IMR-90 (cell line): ENCODE results near the gene CCDC142. TPM values are rescaled to one million over a fixed set of nuclear protein-coding genes. Genes with fewer than 3 reads are reported as not detected.

Experiments
- ATAC-seq: fragments of 200-7000 bp; cut with Tn5 transposase; 2 replicates; pipeline ENCODE4 v1.9.1; 2020; ENCODE audit warnings: low read depth, mild to moderate bottlenecking, moderate library complexity
- BruUV-seq: library from RNA; stranded (reverse); fragments of 400-500 nt; replicated peaks from 2 replicates; lab custom pipeline; 2021; lab: Mats Ljungman, UMichigan
- CTCF ChIA-PET: fragments of 300-600 bp; formaldehyde crosslinking; extraction: SDS; loops from one replicate; lab custom pipeline; 2021; ENCODE audit warnings: antibody characterized with exemption; lab: Yijun Ruan, JAX
- POLR2A ChIA-PET: fragments of 300-600 bp; sonication (Branson Sonifier 250); formaldehyde crosslinking; loops from one replicate; lab custom pipeline; 2022; ENCODE audit warnings: antibody characterized with exemption; ENCODE audit not compliant: unreplicated experiment; lab: Charles Lee
- DNase-seq: peaks from one replicate; pipeline ENCODE4 v3.0.0; 2013
- H2AFZ ChIP-seq: replicated peaks from 2 replicates; pipeline ENCODE3; 2013; ENCODE audit warnings: low read length, mild to moderate bottlenecking; ENCODE audit not compliant: poor library complexity
- H2AK5ac ChIP-seq: 2 replicates; pipeline ENCODE4 v1.6.1; 2013; ENCODE audit warnings: low read depth, low read length, inconsistent platforms
- H2AK9ac ChIP-seq: replicated peaks from 2 replicates; pipeline ENCODE3; 2013; ENCODE audit warnings: mild to moderate bottlenecking, low read depth, low read length, moderate library complexity; ENCODE audit not compliant: poor library complexity
- H2BK120ac ChIP-seq: 2 replicates; pipeline ENCODE4 v1.6.1; 2013; ENCODE audit warnings: low read depth, low read length, inconsistent platforms
- H2BK15ac ChIP-seq: 3 replicates; pipeline ENCODE4 v1.6.1; 2013; ENCODE audit warnings: low read depth, low read length, inconsistent platforms
- H2BK20ac ChIP-seq: 2 replicates; pipeline ENCODE4 v1.6.1; 2013; ENCODE audit warnings: low read depth, mild to moderate bottlenecking, inconsistent platforms, low read length, moderate library complexity
- H2BK5ac ChIP-seq: 2 replicates; pipeline ENCODE4 v1.6.1; 2013; ENCODE audit warnings: mild to moderate bottlenecking, low read depth, low read length, inconsistent platforms; ENCODE audit not compliant: poor library complexity, severe bottlenecking
- H3K14ac ChIP-seq: replicated peaks from 2 replicates; pipeline ENCODE4 v1.6.1; 2013; ENCODE audit warnings: low read depth, low read length, inconsistent platforms
- H3K18ac ChIP-seq: 2 replicates; pipeline ENCODE4 v1.6.1; 2013; ENCODE audit warnings: low read depth, low read length, control low read depth
- H3K23ac ChIP-seq: 2 replicates; pipeline ENCODE4 v1.6.1; 2013; ENCODE audit warnings: low read depth, low read length, inconsistent platforms
- H3K27ac ChIP-seq: 2 replicates; pipeline ENCODE4 v1.5.1; 2013; ENCODE audit warnings: mild to moderate bottlenecking, control low read depth, low read length; ENCODE audit not compliant: insufficient read depth
- H3K27me3 ChIP-seq: 2 replicates; pipeline ENCODE4 v1.6.1; 2013; ENCODE audit warnings: low read length; ENCODE audit not compliant: control insufficient read depth, insufficient read depth
- H3K36me3 ChIP-seq: 2 replicates; pipeline ENCODE4 v1.6.1; 2013; ENCODE audit warnings: low read length, mixed read lengths; ENCODE audit not compliant: control insufficient read depth, insufficient read depth
- H3K4ac ChIP-seq: 2 replicates; pipeline ENCODE4 v1.6.1; 2013; ENCODE audit warnings: low read depth, low read length, inconsistent platforms
- H3K4me1 ChIP-seq: 2 replicates; pipeline ENCODE4 v1.6.1; 2013; ENCODE audit warnings: low read length, mixed read lengths; ENCODE audit not compliant: control insufficient read depth, insufficient read depth
- H3K4me2 ChIP-seq: 2 replicates; pipeline ENCODE4 v1.6.1; 2013; ENCODE audit warnings: low read depth, mild to moderate bottlenecking, control low read depth, low read length, moderate library complexity
- H3K4me3 ChIP-seq: 2 replicates; pipeline ENCODE4 v1.5.1; 2013; ENCODE audit warnings: low read depth, mild to moderate bottlenecking, control low read depth, low read length, moderate library complexity; ENCODE audit not compliant: insufficient read depth
- H3K56ac ChIP-seq: 2 replicates; pipeline ENCODE4 v1.6.1; 2013; ENCODE audit warnings: low read length, inconsistent platforms; ENCODE audit not compliant: insufficient read depth; ENCODE audit errors: extremely low read depth
- H3K79me1 ChIP-seq, 2 experiments: 2 replicates each; pipeline ENCODE4 v1.6.1; 2013; ENCODE audit warnings: low read length in 2 of 2, inconsistent platforms in 1 of 2, low read depth in 1 of 2
- H3K9ac ChIP-seq: 2 replicates; pipeline ENCODE4 v1.6.1; 2013; ENCODE audit warnings: low read depth, low read length, control low read depth
- H3K9me1 ChIP-seq: 2 replicates; pipeline ENCODE4 v1.6.1; 2013; ENCODE audit warnings: low read length, inconsistent platforms; ENCODE audit not compliant: insufficient read depth
- H3K9me3 ChIP-seq: 2 replicates; pipeline ENCODE4 v1.6.1; 2013; ENCODE audit warnings: low read length; ENCODE audit not compliant: control insufficient read depth, insufficient read depth
- H4K20me1 ChIP-seq: 2 replicates; pipeline ENCODE4 v1.6.1; 2013; ENCODE audit warnings: low read length, inconsistent platforms; ENCODE audit not compliant: insufficient read depth
- H4K5ac ChIP-seq: 2 replicates; pipeline ENCODE4 v1.6.1; 2013; ENCODE audit warnings: mild to moderate bottlenecking, low read depth, low read length, control low read depth
- H4K8ac ChIP-seq, 2 experiments: 2 replicates each; pipeline ENCODE4 v1.6.1; 2013; ENCODE audit warnings: low read depth in 2 of 2, low read length in 2 of 2, control low read depth in 1 of 2, inconsistent platforms in 1 of 2
- H4K91ac ChIP-seq: 2 replicates; pipeline ENCODE4 v1.6.1; 2013; ENCODE audit warnings: low read depth, low read length, inconsistent platforms; ENCODE audit not compliant: insufficient read depth
- BHLHE40 ChIP-seq: fragments of 150-350 bp; IDR thresholded peaks from 2 replicates; pipeline ENCODE4 v1.6.1; 2016; ENCODE audit warnings: mild to moderate bottlenecking, low read depth, low read length
- CEBPB ChIP-seq: IDR thresholded peaks from 2 replicates; pipeline ENCODE4 v1.6.1; 2012; ENCODE audit warnings: low read depth, low read length, improper control_type of control experiment
- CTCF ChIP-seq: conservative IDR thresholded peaks from 2 replicates; pipeline ENCODE4 v1.5.1; 2012; ENCODE audit warnings: mild to moderate bottlenecking, low read depth, low read length, improper control_type of control experiment
- ELK1 ChIP-seq: fragments of 150-350 bp; IDR thresholded peaks from 2 replicates; pipeline ENCODE4 v1.6.1; 2016; ENCODE audit warnings: low read depth, mild to moderate bottlenecking, low read length, moderate library complexity, borderline replicate concordance
- FOS ChIP-seq: fragments of 150-350 bp; IDR thresholded peaks from 2 replicates; pipeline ENCODE4 v1.6.1; 2016; ENCODE audit warnings: low read depth, low read length
- MAFK ChIP-seq: IDR thresholded peaks from 2 replicates; pipeline ENCODE4 v1.6.1; 2012; ENCODE audit warnings: low read depth, low read length, improper control_type of control experiment
- MAZ ChIP-seq: IDR thresholded peaks from 2 replicates; pipeline ENCODE4 v1.6.1; 2012; ENCODE audit warnings: low read depth, mild to moderate bottlenecking, low read length, improper control_type of control experiment, moderate library complexity, borderline replicate concordance
- NFE2L2 ChIP-seq: fragments of 150-350 bp; IDR thresholded peaks from 2 replicates; pipeline ENCODE4 v1.6.1; 2016; ENCODE audit warnings: low read depth, mild to moderate bottlenecking, low read length
- RCOR1 ChIP-seq: IDR thresholded peaks from 2 replicates; pipeline ENCODE4 v1.6.1; 2012; ENCODE audit warnings: mild to moderate bottlenecking, low read length, improper control_type of control experiment; ENCODE audit not compliant: insufficient replicate concordance
- USF2 ChIP-seq: fragments of 150-350 bp; IDR thresholded peaks from 2 replicates; pipeline ENCODE4 v1.6.1; 2017; ENCODE audit warnings: mild to moderate bottlenecking, antibody characterized with exemption, low read length, low read depth
- WGBS, 2 experiments: methylation state at CpG; one replicate each; pipeline versions ENCODE4 v1.1.5 to v1.1.7; 2013; ENCODE audit warnings: missing lambda C conversion rate in 2 of 2; ENCODE audit not compliant: insufficient read length in 1 of 2; ENCODE audit errors: extremely low coverage in 2 of 2; 5-methylcytosine and 5-hydroxymethylcytosine counted together
- dilution Hi-C: fragments of 300-500 bp; cut with HindIII; formaldehyde crosslinking; loops from one replicate; pipeline ENCODE4 v1.14.3; 2018; ENCODE audit warnings: low sequenced_read_pairs; ENCODE audit not compliant: unreplicated experiment
- in situ Hi-C: fragments of 300-500 bp; cut with MboI; formaldehyde crosslinking; loops from 3 replicates; pipeline ENCODE4 v1.14.3; 2019; ENCODE audit warnings: low sequenced_read_pairs, inconsistent platforms, mixed read lengths
- intact Hi-C: fragments of 100-400 bp; cut with micrococcal nuclease; formaldehyde crosslinking; loops from 2 replicates; pipeline ENCODE4 v1.10.0; 2022
- polyA plus RNA-seq, 3 experiments: library from polyadenylated mRNA; depleted of rRNA; stranded (reverse); fragments of >200 nt; gene quantifications; 2 replicates each; pipeline ENCODE4 v1.2.3, GENCODE V29; 2012; ENCODE audit warnings: low replicate concordance in 1 of 3
- total RNA-seq: library from RNA; depleted of rRNA; stranded (reverse); fragments of >200 nt; gene quantifications from 2 replicates; pipeline ENCODE4 v1.2.3, GENCODE V29; 2012

CCDC142 gene
- total and polyA plus RNA-seq, 2 of the 4 experiments (the other 2 are of a cell fraction): 8.4 to 14.0 TPM

GRCh38 chr2:74499267-74499939, 16.6 kb upstream of the CCDC142 start, which contains the start of gene LBX2:
TSS of gene LBX2 (minus strand) at chr2:74499603. CDS start at chr2:74499537, 66 bp downstream.
- Histone ChIP-seq H2AFZ (peak within 1 kb of the TSS; percentile 76), H3K9ac (no peak within 1 kb of the TSS), H3K9me3 (no peaks in the 10 kb centered on the region), H3K27ac (no peak within 1 kb of the TSS), H3K9me1 (no peaks in the 10 kb centered on the region), H3K4me2 (peak within 1 kb of the TSS; percentile 74), H2AK5ac (no peak within 1 kb of the TSS), H3K56ac (no peak within 1 kb of the TSS), H2BK20ac (no peak within 1 kb of the TSS), H3K27me3 (peaks cover 38% of the 10 kb centered on the region), H4K5ac (no peak within 1 kb of the TSS), H2BK15ac (no peak within 1 kb of the TSS), H3K4me3 (peak within 1 kb of the TSS; percentile 12; the same call in 1 of the 2 replicates), H3K36me3 (peaks cover 2% of the 10 kb centered on the region; the same call in 1 of the 2 replicates), H3K23ac (no peak within 1 kb of the TSS), H4K8ac (no peak within 1 kb of the TSS; a peak in 1 of 4 replicates), H4K20me1 (no peaks in the 10 kb centered on the region), H2BK5ac (no peak within 1 kb of the TSS), H3K4me1 (peaks cover 14% of the 10 kb centered on the region), H2AK9ac (no peak within 1 kb of the TSS), H2BK120ac (no peak within 1 kb of the TSS), H3K14ac (no peak within 1 kb of the TSS), H3K18ac (no peak within 1 kb of the TSS), H3K79me1 (peaks cover 0 to 17% of the 10 kb centered on the region in 2 experiments; a peak in 3 of 4 replicates), H4K91ac (no peak within 1 kb of the TSS), H3K4ac (no peak within 1 kb of the TSS)
- ATAC-seq (peak; percentile 10), DNase-seq (no peak)
- ChIA-PET POLR2A (no interaction called here), CTCF (interaction anchor here (0.6 to 0.7 kb wide), 2 partner anchors 11 to 89 kb away, joined by 3 to 8 read pairs; no protein-coding TSS in a partner anchor)
- intact Hi-C loops (no loop called here), in situ Hi-C loops (loop anchor here (25.0 kb wide), 1 partner anchor 363 kb away; no protein-coding TSS in a partner anchor), dilution Hi-C loops (no loop called here)
- BruUV-seq: no TSS peak
- TF ChIP-seq FOS: no peak
- no peak for TF ChIP-seq USF2
- no peak for TF ChIP-seq MAFK
- TF ChIP-seq BHLHE40: no peak
- TF ChIP-seq RCOR1: no peak
- TF ChIP-seq ELK1: no peak
- no peak for TF ChIP-seq CEBPB
- no peak for TF ChIP-seq CTCF
- no peak for TF ChIP-seq MAZ
- no peak for TF ChIP-seq NFE2L2
- 5% methylated on average over 44 of the region's 65 CpGs; no CpG with 5 or more reads in 1 of the 2 experiments for WGBS, 2 experiments
